HG03064 (cell line): ENCODE measurements around the gene ANO4.

ENCODE experiments used
- ATAC-seq: cut with Tn5 transposase; IDR thresholded peaks from one replicate; pipeline ENCODE4 v1.9.1; 2021; ENCODE audit warnings: low read depth; ENCODE audit not compliant: unreplicated experiment

The ANO4 gene

DNA sequence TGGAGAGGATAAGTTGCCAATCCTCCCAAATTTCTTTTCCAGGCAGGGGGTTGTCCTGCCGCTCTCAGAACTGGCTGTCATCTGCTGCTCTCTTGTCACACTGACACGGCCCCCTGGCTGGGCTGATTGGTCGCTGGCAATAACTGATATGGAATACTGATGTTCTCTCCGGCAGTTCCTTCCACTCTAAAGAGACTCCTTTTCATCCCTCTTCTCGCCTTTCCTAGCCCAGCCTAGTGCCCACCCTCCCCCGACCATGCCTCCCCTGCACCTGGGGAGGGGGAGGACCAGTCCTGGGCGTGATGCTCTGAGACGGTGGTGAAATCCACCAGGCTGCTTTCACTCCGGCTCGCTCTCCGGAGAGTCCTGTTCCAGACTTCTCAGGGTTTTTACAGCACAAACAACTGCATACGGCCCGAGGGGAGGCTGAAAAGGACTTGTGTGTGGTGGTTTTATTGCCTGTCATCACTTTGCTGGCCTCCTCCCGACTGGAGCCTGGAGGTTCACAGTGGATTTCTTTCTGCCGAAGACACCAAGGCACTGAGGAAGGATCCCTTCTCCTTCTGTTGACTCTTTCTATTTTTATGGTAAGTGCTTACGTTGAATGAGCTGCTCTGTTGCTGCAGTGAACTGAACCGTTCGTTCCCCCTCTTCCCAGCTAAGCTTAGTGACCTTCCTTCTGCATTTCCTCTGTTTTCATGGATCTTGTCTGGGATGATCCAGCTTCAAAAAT lies at the start of gene ANO4:
Gene ANO4 (plus strand): TSS at position 336 of the 733 bp plus-strand sequence. CDS start 107,010 bp downstream, outside the sequence.
- ATAC-seq: no peak

DNA sequence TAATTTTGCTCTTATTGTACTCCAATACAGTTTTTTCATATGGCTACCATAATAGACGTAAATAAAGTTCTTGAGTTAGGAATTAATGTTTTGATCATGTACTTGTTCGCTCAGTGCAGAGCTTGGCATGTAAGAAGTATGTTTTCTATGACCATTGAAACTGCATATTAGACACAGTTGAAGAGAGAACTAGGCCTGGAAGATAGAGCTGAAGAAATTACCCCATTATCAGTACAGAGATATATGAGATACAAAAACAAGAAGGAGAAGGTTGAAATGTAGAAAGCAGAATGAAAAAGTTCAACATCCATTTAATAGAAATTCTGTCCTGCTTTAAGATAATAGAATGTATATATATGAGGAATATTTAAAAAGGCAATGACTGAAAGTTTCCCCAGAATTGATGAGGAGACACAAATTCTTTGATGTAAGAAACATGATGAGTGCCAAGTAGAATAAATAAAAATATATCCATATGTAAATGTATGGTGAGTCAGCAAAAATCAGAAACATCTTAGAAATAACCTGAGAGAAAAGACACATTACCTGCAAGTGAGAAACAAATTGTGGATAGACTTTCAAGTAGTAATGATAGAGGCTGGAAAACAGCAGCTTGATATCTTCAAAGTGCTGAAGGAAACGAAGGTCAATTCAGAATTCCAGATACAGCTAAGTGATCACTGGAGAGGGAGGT lies 49.1 kb upstream of the ANO4 start:
- no peak for ATAC-seq

- ATAC-seq: no peak
Measured at GRCh38 chr12:100752841-100753240, 41.7 kb upstream of the ANO4 start.

GRCh38 chr12:100753837-100754236 lies 40.7 kb upstream of the ANO4 start:
- ATAC-seq: no peak

- ATAC-seq: no peak
Measured at GRCh38 chr12:100755186-100755585, 39.4 kb upstream of the ANO4 start.

DNA sequence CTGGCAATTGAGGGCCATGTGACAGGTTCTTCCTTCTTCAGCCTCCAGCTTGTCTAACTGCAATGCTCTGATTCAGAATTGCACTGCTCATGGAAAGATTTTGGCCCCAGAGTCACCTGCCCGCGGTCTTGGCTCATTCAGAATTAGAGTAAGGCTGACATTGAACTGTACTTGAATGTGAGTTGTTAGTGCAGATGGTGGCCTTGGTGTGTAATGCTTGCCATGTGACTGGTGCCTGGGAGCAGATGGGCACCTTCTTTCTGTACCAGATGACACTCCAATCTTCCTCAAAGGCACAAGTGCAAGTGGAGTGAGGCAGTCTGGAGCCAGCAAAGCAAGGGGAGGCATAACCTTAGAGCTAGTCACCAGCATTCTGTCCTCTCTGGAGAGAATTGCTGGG lies 36.5 kb upstream of the ANO4 start:
- ATAC-seq: no peak

- no peak for ATAC-seq
Measured at GRCh38 chr12:100767371-100767770, 27.2 kb upstream of the ANO4 start.

- ATAC-seq: no peak
Measured at GRCh38 chr12:100767950-100768349, 26.6 kb upstream of the ANO4 start.

GRCh38 chr12:100778967-100779590 lies 15.5 kb upstream of the ANO4 start:
- no peak for ATAC-seq

DNA sequence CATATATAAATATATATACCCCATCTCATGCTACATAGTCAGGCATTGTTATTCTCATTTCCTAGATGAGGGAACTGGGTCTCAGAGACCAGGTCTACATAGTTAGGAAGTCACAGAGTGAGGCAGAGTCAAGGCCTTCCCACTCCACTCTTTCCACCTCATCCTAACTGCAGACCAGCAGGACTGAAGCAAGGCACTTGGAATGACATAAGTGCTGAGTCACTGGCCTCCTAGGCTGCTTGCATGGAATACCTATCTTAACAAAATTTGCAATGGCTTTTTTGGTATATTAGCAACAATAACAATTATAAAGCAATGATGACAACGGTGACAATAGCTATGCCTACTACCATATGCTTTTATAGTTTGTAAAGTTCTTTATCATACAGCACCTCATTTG lies 5.4 kb upstream of the ANO4 start:
- ATAC-seq: no peak

DNA sequence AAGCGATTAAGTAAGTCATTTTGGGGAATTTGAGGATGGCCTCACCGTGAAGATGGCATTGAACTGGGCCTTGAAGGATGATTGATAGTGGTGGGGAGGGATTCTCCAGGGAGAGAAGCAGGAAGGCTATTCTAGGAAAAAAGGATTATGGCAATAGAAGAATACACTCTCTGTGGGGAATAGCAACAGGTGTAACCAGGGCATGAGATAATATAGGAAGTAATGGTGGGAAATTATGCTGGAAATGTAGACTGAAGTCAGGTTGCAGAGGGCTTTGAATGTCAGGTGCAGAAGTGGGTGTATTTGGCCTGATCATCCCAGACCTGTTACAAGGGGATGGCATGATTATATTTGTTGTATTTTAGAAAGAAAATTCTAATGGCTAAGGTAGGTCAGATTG lies 4.6 kb upstream of the ANO4 start:
- ATAC-seq: no peak

DNA sequence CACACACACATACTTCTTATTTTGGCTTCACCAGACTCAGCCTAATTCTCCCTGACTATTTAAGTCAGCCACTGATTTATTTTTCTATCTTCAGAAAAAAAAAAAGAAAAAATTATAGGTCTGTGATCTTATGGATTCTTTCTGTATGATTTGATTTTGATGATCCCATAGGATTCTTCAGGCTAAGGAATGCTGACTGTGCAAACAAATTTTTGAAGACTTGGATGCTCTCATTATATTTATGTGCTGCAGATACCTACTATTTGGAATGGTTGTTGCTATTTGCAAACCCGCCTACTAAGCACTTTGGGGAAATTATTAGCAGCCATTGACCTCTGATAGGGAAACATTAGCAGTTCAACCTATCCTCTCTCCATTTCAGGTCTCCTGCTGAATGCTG lies 4.0 kb upstream of the ANO4 start:
- ATAC-seq: no peak

GRCh38 chr12:100793182-100793581 lies 1.4 kb upstream of the ANO4 start:
- no peak for ATAC-seq

DNA sequence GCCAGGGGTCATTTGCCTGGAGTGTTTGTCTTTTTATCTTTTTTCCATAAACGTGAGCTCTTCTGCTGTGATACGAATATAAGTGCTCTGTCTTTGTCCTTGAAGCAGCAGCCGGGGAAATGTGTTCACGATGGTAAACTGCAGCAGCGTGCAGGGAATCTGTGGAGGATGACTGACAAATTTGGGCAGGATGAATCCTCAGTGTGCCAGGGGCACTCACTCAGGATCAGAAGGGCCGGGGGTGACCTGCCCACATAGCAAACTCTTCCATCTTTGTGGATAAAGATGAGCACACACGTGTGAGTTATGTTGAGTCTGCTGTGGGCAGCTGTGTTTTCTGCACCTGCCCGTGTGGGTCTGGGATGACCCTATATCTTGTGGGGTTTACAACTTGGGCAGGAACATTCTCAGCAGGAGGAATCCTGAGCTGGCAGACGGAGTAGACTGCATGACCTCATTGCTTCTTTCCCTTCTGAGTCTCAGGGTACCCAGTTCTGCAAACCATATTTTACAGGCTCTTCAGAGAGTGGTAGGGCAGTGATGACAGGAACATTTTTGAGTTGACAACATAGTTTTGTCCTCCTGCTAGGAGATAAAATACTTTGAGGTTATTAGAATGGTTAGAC lies 711 bp downstream of the ANO4 start:
- ATAC-seq: no peak

DNA sequence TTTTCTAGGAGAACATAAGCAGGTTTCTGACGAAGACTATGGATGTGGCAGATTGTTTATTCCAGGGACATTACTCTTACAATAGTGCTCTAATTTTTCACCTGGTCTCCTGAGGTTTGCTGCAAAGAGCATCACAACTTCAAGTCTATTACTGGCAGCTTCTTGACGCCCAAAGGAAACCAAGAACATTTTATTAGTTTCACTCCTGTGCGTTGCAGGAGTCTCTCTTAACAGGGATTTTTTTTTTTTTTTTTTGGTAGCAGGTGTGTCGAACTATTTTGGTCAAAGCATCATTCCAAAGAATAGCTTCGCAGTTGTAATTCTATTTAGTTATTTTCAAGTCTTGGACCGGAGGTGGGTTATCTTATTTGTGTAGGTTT lies 1.2 kb downstream of the ANO4 start:
- no peak for ATAC-seq

DNA sequence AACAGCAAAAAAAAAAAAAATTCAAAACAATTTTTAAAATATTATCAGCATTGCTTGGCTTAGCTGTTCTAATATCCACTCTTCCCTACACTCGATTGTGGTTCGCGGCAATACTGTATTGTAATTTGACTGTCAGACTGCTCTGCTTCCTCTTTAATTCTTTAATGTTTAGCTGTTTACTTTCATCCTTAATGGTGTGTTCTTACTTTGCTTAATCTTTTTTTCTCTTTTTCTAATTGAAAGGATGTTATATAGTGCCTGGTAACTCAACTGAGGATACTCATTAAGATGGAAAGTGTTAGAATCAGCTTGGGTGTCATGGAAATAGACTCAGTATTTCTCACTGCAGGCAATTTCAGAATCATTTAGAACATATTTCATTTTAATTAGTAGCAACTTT lies 2.0 kb downstream of the ANO4 start:
- ATAC-seq: no peak

DNA sequence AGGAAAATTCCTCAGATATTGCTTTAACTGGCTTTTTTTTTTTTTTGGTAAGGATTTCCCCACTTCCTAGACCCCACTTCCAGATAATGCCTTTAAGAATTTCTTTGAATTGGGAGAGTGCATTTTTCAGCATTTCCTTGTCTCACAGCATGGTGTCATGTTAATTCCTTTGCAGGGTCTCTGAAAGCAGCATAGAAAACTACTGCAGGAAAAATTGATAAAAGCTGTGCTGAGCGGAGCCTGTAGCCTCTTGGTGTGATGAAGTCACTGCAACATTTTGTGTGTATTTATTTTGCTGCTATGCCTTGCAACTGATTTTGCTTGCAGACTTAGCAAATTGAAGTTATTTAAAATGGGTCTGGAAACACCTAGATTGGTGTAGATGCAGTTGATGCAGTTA lies 2.7 kb downstream of the ANO4 start:
- no peak for ATAC-seq

DNA sequence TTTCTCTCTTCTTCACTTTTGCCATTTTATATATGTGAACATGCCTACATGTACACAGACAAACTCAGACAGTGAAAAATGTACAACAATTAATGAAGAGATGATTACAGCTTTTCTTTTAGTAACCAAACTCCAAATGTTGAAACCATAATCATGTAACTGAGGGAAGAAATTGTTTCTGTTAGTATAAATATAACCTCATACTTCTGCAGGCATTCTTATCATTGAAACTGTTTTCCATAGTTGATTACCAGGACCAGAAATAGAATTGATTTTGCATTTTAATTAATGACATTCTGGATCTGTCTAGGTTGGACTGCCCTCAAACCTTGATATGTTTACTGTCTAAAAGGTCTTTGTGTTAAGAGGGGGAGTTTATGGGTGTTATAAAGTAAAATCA lies 3.2 kb downstream of the ANO4 start:
- ATAC-seq: no peak

DNA sequence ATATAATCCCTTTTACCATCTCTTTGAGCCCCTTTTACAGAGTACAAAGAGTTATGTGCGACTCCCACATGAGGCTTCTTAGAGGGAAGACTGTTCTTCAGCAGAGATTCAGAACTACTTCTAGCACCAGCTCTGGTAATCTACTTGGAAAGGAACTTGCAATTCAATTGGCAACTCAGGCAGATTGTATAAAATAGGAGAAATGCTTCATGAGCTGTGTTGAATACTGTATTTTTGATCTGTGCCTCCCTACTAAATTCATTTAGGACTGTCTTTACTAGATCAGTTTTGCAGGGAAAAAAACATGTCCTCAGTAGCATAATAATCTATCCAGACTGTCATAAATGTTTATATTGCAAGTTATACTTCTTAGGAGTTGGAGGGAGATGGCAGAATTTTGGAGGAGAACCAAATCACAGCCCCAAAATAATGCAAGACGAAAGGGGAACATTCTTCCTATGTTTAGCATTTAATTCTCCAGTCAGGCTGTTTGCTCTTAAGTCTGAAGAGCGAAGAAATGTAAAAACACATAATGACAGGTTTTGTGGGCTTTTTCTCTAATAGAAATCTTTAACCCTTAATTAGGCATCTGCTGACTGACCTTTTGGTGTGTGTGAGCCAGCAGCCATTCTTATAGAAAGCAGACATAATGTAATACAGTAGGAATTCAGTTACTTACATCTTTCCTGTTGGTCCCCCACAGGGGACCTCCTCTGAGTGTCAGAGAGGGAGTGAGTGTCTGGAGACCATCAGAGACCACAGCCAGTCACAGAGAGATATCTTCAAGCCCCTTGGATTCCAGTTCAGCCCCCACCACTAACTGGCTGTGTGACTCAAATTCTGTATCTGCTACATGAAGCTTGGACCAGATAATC lies 3.9 kb downstream of the ANO4 start:
- ATAC-seq: no peak

DNA sequence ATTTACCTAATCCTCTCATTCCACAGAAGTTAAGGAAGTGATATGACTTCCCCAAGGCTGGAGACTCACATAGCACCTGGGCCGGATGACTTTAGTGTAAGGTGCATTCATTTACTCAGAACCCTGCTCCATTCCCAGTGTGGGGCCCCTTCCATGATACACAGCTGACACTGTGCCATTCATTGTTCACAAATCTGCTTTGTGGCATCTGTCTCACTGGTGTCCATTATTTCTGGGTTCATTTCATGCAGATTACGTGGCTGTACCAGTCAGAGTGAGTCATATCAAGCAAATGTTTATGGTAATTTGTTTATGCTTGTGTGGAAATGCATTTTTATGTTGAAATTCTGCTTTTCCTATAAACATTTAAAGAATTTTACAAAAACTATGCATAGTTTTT lies 5.2 kb downstream of the ANO4 start:
- ATAC-seq: no peak

DNA sequence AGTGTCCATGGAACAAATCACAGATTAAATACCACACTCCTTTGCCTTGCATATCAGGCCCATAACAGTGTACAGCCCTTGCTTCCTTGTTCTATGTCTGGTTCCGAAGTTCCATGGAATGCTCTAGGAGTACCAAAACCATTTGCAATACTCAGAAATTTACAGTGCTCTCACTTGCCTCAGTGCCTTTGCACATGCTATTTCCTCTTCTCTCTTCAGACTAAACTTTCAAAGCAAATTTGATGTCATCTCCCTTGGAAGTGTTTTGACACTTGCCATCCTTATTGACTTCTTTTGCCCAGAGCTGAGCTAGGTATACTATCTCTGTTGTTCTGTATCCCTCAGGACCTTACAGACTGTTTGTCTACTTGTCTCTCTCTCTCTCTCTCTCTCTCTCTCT lies 6.1 kb downstream of the ANO4 start:
- ATAC-seq: no peak
